DMS153 treated with DMSO at 0.1 percent for 48 hours (cell line): Measurements from ENCODE around the gene ZNF662.

Experiments
- DNase-seq: peaks from one replicate; lab custom pipeline; 2025; ENCODE audit not compliant: unreplicated experiment; lab: John Stamatoyannopoulos, UW

ZNF662 gene

DNA sequence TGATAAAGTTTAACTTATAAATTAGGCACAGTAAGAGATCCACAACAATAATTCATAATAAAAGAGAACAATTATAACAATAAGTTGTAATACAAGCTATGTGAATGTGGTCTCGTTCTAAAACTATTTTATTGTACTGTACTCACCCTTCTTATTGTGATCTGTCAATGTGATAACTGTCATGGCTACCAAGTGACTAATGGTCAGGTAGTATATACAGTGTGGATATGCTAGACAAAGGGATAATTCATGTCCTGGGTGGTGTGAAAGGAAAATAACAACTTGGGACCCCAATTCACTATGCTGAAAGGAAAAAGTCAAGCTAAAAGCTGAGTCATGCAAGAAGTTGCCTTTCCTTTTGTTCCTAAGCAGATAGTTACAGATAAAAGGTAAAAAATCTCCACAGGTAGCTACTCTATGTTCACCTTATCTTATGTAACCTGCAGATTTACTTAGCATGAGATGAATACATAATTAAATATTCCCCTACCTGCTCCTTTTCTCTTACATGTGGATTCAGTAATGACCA lies 19.6 kb upstream of the ZNF662 start:
- no peak for DNase-seq

GRCh38 chr3:42887084-42887483 lies 18.9 kb upstream of the ZNF662 start:
- no peak for DNase-seq

DNA sequence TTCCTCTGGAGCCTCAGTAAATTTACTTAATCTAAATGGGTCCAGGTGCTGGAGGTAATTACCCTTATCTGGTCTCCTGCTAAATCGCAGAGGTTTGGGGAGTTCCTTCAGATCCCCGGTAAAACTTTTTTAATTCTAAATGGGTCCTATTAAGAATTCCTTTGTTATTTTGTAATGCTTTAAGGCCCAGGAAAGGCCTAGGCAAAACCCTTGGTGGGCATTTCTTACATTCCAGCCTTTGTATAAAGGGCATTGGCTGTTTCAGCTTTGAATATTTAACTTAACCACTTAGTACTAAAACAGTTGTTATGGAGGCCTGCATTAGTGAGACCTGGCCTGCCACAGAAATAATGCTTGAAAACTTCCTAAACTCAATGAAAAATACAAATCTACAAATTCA lies 14.9 kb upstream of the ZNF662 start:
- DNase-seq, result no peak

DNA sequence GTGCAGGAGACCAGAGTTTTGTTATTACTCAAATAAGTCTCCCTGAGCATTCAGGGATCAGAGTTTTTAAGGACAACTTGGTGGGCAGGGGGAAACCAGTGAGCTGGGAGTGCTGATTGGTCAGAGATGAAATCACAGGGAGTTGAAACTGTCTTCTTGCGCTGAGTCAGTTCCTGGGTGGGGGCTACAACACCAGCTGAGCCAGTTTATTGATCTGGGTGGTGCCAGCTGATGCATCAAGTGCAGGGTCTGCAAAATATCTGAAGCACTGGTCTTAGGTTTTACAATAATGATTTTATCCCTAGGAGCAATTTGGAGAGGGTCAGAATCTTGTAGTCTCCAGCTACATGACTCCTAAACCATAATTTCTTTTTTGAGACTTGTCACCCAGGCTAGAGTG lies 13.8 kb upstream of the ZNF662 start:
- DNase-seq, result no peak

DNA sequence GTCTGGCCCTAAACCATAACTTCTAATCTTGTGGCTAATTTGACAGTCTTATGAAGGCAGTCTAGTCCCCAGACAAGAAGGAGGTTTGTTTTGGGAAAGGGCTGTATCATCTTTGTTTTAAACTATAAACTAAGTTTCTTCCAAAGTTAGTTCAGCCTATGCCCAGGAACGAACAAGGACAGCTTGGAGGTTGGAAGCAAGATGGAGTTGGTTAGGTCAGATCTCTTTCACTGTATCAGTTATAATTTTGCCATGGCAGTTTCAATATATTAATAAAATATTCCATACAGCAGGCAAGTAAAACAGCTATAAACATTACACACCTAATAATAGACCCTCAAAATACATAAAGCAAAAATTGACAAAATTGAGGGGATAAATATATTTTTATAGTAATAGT lies 13.1 kb upstream of the ZNF662 start:
- DNase-seq, result no peak

- no peak for DNase-seq
These were observed 11.0 kb upstream of the ZNF662 start for GRCh38 chr3:42894698-42895579.

GRCh38 chr3:42895580-42895868 lies 10.4 kb upstream of the ZNF662 start:
- no peak for DNase-seq

- DNase-seq, result no peak
These were observed 6.9 kb upstream of the ZNF662 start for GRCh38 chr3:42898896-42899675.

- no peak for DNase-seq
These were observed 5.5 kb upstream of the ZNF662 start for GRCh38 chr3:42900226-42901072.

GRCh38 chr3:42901073-42901415 lies 4.9 kb upstream of the ZNF662 start:
- no peak for DNase-seq

- no peak for DNase-seq
These were observed 3.7 kb upstream of the ZNF662 start for GRCh38 chr3:42902257-42902656.

GRCh38 chr3:42904076-42904475 lies 1.9 kb upstream of the ZNF662 start:
- DNase-seq, result no peak

DNA sequence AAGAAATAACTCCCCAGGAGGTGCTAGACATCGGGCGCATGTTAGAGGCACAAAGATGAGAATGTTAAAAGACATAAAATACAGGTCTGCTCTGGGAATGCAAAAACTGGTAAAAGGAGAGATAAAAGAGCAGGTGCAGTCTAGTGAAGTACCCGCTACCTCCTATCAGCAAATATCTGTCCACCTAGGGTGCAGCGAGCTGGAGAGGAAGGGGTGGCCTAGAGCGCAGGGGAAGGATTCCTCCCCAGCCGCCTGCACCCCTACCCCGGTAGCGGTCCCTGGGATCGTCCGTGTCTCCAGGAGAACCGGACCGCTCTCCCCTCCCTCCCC lies 237 bp upstream of the ZNF662 start:
- no peak for DNase-seq

GRCh38 chr3:42906848-42907183 lies 874 bp downstream of the ZNF662 start:
- no peak for DNase-seq

- no peak for DNase-seq
These were observed 2.7 kb downstream of the ZNF662 start for GRCh38 chr3:42908675-42909074.

DNA sequence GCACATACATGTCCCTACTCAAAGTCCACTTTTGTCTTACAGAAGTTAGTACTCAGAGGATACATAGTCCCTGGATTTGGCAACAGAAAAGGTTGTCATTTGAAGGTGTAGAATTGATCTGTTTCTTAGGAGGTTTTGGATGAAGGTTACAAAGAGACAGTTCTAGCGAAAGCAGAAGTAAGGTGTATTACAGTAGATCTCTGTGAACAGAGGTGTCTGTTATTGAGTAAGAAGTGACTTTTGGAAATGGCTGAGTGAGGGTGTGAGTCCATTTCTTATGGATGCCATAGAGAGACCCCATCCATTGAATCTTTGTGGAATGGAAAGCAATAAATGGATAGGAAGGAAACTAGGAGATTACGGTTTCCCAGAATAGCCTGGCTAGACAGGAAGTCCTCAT lies 5.6 kb downstream of the ZNF662 start:
- DNase-seq, result no peak

- no peak for DNase-seq
These were observed 9.0 kb downstream of the ZNF662 start for GRCh38 chr3:42914771-42915515.

- no peak for DNase-seq
These were observed 17.7 kb downstream of the ZNF662 start for GRCh38 chr3:42923606-42924005.

DNA sequence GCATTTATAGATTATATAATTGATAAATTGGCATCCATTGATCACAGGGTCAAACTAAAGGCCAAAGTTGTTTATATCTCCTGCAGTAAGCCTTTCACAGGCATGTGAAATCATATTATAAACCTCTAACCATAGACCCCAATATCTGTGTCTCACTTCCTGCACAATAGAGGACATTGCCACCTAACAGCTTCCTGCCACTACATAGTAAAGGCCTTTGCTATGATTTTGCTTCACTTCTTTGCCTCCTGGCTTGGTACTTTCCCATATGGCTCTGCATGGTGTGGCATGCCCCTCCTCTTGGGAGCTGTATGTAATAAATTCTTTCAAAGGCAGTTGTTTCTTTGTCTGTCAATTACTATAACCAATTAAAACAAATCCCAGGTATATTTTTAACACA lies 20.4 kb downstream of the ZNF662 start:
- no peak for DNase-seq

DNA sequence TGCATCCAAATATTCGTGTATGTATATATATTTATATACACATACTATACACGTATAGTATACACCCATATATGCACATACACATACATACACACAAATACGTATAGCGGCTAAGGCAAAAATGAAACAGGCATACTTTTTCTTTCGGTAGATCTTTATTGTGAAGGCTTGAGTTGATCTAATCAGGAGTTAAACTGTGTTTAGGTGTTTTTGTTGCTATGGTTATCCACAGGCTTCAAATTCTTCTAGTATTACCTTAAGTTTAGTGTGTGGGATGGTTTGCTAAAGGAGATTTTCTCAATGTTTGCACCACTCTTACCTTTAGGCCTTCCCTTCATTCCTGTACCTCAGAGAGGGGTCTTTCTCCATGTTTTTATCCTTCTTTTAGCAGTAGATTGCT lies 28.2 kb downstream of the ZNF662 start:
- no peak for DNase-seq

GRCh38 chr3:42934910-42935309 lies 29.0 kb downstream of the ZNF662 start:
- no peak for DNase-seq
